LNCaP clone FGC (cell line): ENCODE data around the gene IQSEC1.
A peak's percentile ranks its signal among the peaks of the same experiment; 100 is the strongest.

ENCODE experiments used
- DNase-seq: peaks from one replicate; pipeline ENCODE4 v3.0.0-alpha.2; 2011; ENCODE audit warnings: low read depth
- H3K4me3 ChIP-seq: 2 replicates; pipeline ENCODE4 v1.5.1; 2011; ENCODE audit warnings: mild to moderate bottlenecking, low read depth, low read length, control low read depth
- CTCF ChIP-seq: IDR thresholded peaks from 2 replicates; pipeline ENCODE4 v1.5.1; 2012; ENCODE audit warnings: mild to moderate bottlenecking; ENCODE audit not compliant: control insufficient read depth, insufficient read depth; ENCODE audit errors: extremely low read depth

The IQSEC1 gene

GRCh38 chr3:12954180-12954579 is 119.0 kb downstream of the IQSEC1 start:
- no peak overlapping the region for H3K4me3 ChIP-seq
- TF ChIP-seq CTCF = no peak

GRCh38 chr3:12953201-12953995 is 119.8 kb downstream of the IQSEC1 start:
- TF ChIP-seq CTCF = no peak
- DNase-seq = no peak
- no peak overlapping the region for H3K4me3 ChIP-seq

More at GRCh38 chr3:12954180-12954579, 119.0 kb downstream of the IQSEC1 start:
- no peak for DNase-seq

- no peak overlapping the region for H3K4me3 ChIP-seq
- no peak for TF ChIP-seq CTCF
- DNase-seq = no peak
These were observed 120.7 kb downstream of the IQSEC1 start for GRCh38 chr3:12952343-12953200.

- TF ChIP-seq CTCF = no peak
- no peak overlapping the region for H3K4me3 ChIP-seq
These were observed 124.1 kb downstream of the IQSEC1 start for GRCh38 chr3:12948891-12949711.

GRCh38 chr3:12948371-12948770 is 124.9 kb downstream of the IQSEC1 start:
- H3K4me3 ChIP-seq = no peak overlapping the region
- no peak for TF ChIP-seq CTCF
- DNase-seq = no peak

More at GRCh38 chr3:12948891-12949711, 124.1 kb downstream of the IQSEC1 start:
- DNase-seq = no peak

- no peak for TF ChIP-seq CTCF
- DNase-seq = peak; percentile 18
- H3K4me3 ChIP-seq = no peak overlapping the region
These were observed 125.5 kb downstream of the IQSEC1 start for GRCh38 chr3:12947504-12948369.
